Measurements from ENCODE around the gene NCK2.

Gene NCK2

GRCh38 chr2:105925390-105925789, 180.7 kb downstream of the NCK2 start:
- DNase-seq (ENCODE audit: low read depth in 3 of 3) = no peak

GRCh38 chr2:105926960-105927678, 182.4 kb downstream of the NCK2 start:
- DNase-seq (ENCODE audit: low read depth in 3 of 3) = peak in 2 of 3 experiments; percentile 21 to 40

- DNase-seq (ENCODE audit: low read depth in 3 of 3) = no peak
These were observed 183.4 kb downstream of the NCK2 start for GRCh38 chr2:105928086-105928485.

GRCh38 chr2:105928563-105928962, 183.9 kb downstream of the NCK2 start:
- DNase-seq (ENCODE audit: low read depth in 3 of 3) = no peak

- peak in 1 of 3 experiments; percentile 27 for DNase-seq (ENCODE audit: low read depth in 3 of 3)
These were observed 184.8 kb downstream of the NCK2 start for GRCh38 chr2:105929516-105929915.

- DNase-seq (ENCODE audit: low read depth in 3 of 3) = no peak
These were observed 187.9 kb downstream of the NCK2 start for GRCh38 chr2:105932582-105932981.

- DNase-seq (ENCODE audit: low read depth in 3 of 3) = no peak
These were observed 189.2 kb downstream of the NCK2 start for GRCh38 chr2:105933906-105934305.

- peak in 1 of 3 experiments; percentile 15 for DNase-seq (ENCODE audit: low read depth in 3 of 3)
These were observed 189.8 kb downstream of the NCK2 start for GRCh38 chr2:105934467-105934866.

GRCh38 chr2:105935063-105935462, 190.4 kb downstream of the NCK2 start:
- DNase-seq (ENCODE audit: low read depth in 3 of 3) = no peak

- DNase-seq (ENCODE audit: low read depth in 3 of 3) = no peak
These were observed 192.2 kb downstream of the NCK2 start for GRCh38 chr2:105936954-105937353.

GRCh38 chr2:105937498-105938097, 192.9 kb downstream of the NCK2 start:
- no peak for DNase-seq (ENCODE audit: low read depth in 3 of 3)

Measured in stimulated activated CD4-positive, alpha-beta T cell treated with anti-CD3 and anti-CD28 coated beads, TNF-alpha, amount 100 ng/mL, for 4 hours (primary cell).